ENCODE measurements around the gene SSTR5.
A peak's percentile ranks its signal among the peaks of the same experiment; 100 is the strongest.

SSTR5 gene

GRCh38 chr16:1105888-1106620 lies 33.5 kb downstream of the SSTR5 start:
- DNase-seq (ENCODE audit: low read depth) = peak; percentile 43
- H3K4me3 ChIP-seq (ENCODE audit: low read depth, low read length) = no peak overlapping the region

GRCh38 chr16:1106659-1107058 lies 34.1 kb downstream of the SSTR5 start:
- TF ChIP-seq CTCF (IDR thresholded peaks at IDR 0.05; ENCODE audit: insufficient read depth, low read depth, low read length, missing control alignments) = no peak
- H3K4me3 ChIP-seq (ENCODE audit: low read depth, low read length) = no peak overlapping the region
- DNase-seq (ENCODE audit: low read depth) = no peak

More at GRCh38 chr16:1105888-1106620, 33.5 kb downstream of the SSTR5 start:
- TF ChIP-seq CTCF (IDR thresholded peaks at IDR 0.05; ENCODE audit: insufficient read depth, low read depth, low read length, missing control alignments) = peak; percentile 53

DNA sequence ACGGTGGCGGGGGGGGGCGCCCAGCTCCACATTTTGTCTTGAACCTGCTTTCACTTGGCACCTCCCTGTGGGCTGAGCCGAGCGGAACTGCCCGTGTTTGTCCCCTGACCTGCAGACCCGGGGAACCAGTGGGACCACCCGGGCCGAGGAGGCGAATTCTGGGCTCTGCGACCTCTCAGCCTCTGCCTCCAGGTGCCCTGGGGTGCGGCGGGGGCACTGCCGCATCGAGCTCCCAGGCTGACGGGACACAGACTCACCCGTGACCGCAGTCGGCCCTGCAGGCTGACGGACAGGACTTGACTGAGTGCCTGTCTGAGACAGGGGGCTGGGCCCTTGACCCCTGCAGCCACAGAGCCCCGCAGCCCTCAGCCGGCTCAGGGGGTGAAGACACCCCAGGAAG lies 34.6 kb downstream of the SSTR5 start:
- H3K4me3 ChIP-seq (ENCODE audit: low read depth, low read length) = no peak overlapping the region
- DNase-seq (ENCODE audit: low read depth) = no peak
- no peak for TF ChIP-seq CTCF (IDR thresholded peaks at IDR 0.05; ENCODE audit: insufficient read depth, low read depth, low read length, missing control alignments)

DNA sequence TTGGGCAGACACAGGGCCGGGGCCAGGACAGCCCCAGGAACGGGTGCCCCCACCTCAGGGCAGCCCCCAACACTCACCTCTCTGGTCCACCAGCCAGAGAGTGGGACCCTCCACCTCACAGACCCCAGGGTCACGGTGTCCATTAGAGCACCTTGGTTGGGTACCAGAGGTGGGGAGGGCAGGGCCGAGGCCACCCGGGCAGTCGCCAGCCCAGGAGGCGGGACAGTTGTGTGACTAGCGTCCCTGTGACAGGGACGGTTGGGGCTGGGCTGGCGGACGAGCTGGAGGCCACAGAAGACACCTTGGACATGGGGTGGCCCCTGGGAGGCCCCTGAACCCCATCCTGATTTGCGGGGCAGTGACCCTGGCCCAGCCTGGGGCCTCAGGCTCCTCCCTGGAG lies 35.2 kb downstream of the SSTR5 start:
- TF ChIP-seq CTCF (IDR thresholded peaks at IDR 0.05; ENCODE audit: insufficient read depth, low read depth, low read length, missing control alignments) = no peak
- H3K4me3 ChIP-seq (ENCODE audit: low read depth, low read length) = no peak overlapping the region
- no peak for DNase-seq (ENCODE audit: low read depth)

DNA sequence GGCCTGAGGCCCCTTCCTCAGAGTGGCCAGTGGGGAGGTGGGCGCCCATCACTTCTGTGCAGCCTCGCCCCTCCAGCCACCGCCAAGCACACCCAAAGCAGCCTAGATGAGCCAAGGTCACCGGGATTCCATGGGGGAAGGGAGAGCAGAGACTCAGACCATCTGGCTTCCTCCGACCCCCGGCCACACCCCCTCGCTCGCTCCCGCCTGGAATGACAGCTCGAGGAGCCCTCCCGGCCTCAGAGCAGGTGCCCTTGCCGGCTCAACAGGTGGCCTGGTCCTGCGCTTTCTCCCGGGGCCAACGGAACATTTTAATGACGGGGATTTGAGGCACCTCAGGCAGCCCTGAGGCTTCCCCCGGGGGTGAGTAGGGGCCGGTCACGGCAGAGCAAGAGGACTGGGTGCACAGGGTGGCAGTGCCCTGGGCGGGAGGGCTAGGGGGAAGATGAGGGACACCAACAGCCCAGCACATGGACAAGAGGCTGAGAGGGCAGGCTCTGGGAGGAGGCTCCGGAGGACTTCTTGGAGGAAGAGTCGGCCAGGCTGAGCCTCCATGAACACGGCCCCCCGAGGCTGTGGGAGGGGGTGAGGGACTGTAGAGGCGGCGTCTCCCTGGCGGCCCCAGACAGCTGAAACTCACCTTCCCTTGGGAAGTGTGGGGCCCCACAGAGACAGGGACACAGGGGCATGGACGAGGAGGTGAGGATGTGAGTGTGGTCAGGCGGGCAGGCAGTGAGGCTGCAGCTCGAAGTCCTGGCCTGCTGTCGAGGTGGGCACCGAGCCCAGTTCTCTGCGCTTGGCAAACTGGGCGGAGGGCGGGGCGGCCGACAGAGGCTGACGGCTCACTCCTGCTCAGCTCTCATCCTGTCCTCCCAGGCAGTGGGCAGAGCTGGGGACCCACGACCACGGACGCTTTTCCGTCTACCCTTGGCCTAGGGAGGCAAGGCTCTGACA lies 36.0 kb downstream of the SSTR5 start:
- DNase-seq (ENCODE audit: low read depth) = no peak
- H3K4me3 ChIP-seq (ENCODE audit: low read depth, low read length) = no peak overlapping the region
- no peak for TF ChIP-seq CTCF (IDR thresholded peaks at IDR 0.05; ENCODE audit: insufficient read depth, low read depth, low read length, missing control alignments)

GRCh38 chr16:1109648-1110047 lies 37.1 kb downstream of the SSTR5 start:
- no peak for DNase-seq (ENCODE audit: low read depth)
- TF ChIP-seq CTCF (IDR thresholded peaks at IDR 0.05; ENCODE audit: insufficient read depth, low read depth, low read length, missing control alignments) = no peak

More at GRCh38 chr16:1109648-1110047, 37.1 kb downstream of the SSTR5 start:
- H3K4me3 ChIP-seq (ENCODE audit: low read depth, low read length) = no peak overlapping the region

All from GM12865 (cell line).